Parathyroid adenoma (tissue), 2 donors: Measurements from ENCODE around the gene GPC6.

ENCODE experiments used
- H2AFZ ChIP-seq: fragments of 300-600 bp; sonication (generic); one replicate; pipeline ENCODE4 v1.7.0; 2017; ENCODE audit warnings: antibody characterized with exemption, mild to moderate bottlenecking
- H3K27ac ChIP-seq: fragments of 300-600 bp; sonication (generic); one replicate; pipeline ENCODE4 v1.7.0; 2017
- H3K27me3 ChIP-seq: fragments of 300-600 bp; sonication (generic); one replicate; pipeline ENCODE4 v1.7.0; 2017; ENCODE audit warnings: low read length; ENCODE audit not compliant: control insufficient read depth, insufficient read depth
- H3K36me3 ChIP-seq: fragments of 300-600 bp; sonication (generic); one replicate; pipeline ENCODE4 v1.7.0; 2017; ENCODE audit warnings: low read length; ENCODE audit not compliant: control insufficient read depth, insufficient read depth
- H3K4me1 ChIP-seq: fragments of 300-600 bp; sonication (generic); one replicate; pipeline ENCODE4 v1.7.0; 2017; ENCODE audit warnings: control low read depth
- H3K4me2 ChIP-seq: fragments of 300-600 bp; sonication (generic); one replicate; pipeline ENCODE4 v1.7.0; 2017; ENCODE audit warnings: low read length
- H3K4me3 ChIP-seq: fragments of 300-600 bp; sonication (generic); one replicate; pipeline ENCODE4 v1.7.0; 2017; ENCODE audit warnings: low read depth, low read length
- H3K79me2 ChIP-seq: fragments of 300-600 bp; sonication (generic); one replicate; pipeline ENCODE4 v1.7.0; 2017; ENCODE audit warnings: control low read depth
- H3K9ac ChIP-seq: fragments of 300-600 bp; sonication (generic); one replicate; pipeline ENCODE4 v1.7.0; 2017; ENCODE audit warnings: mild to moderate bottlenecking
- H3K9me3 ChIP-seq: fragments of 300-600 bp; sonication (generic); one replicate; pipeline ENCODE4 v1.7.0; 2017; ENCODE audit warnings: low read length; ENCODE audit not compliant: control insufficient read depth
- TF ChIP-seq, protein P1 (sequence below): fragments of 300-600 bp; sonication (generic); IDR thresholded peaks from one replicate; pipeline ENCODE4 v1.7.0; 2017; ENCODE audit warnings: antibody characterized with exemption, mild to moderate bottlenecking
- donor health status: primary hyperparathyroidism.

Gene GPC6

GRCh38 chr13:93889430-93889951 lies 662.9 kb downstream of the GPC6 start:
- H3K79me2 ChIP-seq = no peaks in the 10 kb centered on the region
- no peaks in the 10 kb centered on the region for H3K36me3 ChIP-seq
- no peaks in the 10 kb centered on the region for H3K27me3 ChIP-seq
- H3K9me3 ChIP-seq = no peaks in the 10 kb centered on the region
- no peak overlapping the region for H3K4me2 ChIP-seq
- TF ChIP-seq, protein P1, sequence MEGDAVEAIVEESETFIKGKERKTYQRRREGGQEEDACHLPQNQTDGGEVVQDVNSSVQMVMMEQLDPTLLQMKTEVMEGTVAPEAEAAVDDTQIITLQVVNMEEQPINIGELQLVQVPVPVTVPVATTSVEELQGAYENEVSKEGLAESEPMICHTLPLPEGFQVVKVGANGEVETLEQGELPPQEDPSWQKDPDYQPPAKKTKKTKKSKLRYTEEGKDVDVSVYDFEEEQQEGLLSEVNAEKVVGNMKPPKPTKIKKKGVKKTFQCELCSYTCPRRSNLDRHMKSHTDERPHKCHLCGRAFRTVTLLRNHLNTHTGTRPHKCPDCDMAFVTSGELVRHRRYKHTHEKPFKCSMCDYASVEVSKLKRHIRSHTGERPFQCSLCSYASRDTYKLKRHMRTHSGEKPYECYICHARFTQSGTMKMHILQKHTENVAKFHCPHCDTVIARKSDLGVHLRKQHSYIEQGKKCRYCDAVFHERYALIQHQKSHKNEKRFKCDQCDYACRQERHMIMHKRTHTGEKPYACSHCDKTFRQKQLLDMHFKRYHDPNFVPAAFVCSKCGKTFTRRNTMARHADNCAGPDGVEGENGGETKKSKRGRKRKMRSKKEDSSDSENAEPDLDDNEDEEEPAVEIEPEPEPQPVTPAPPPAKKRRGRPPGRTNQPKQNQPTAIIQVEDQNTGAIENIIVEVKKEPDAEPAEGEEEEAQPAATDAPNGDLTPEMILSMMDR = no peak
- H3K27ac ChIP-seq = no peak overlapping the region
- H3K9ac ChIP-seq = no peak overlapping the region
- H3K4me1 ChIP-seq = no peaks in the 10 kb centered on the region
- H2AFZ ChIP-seq = no peak overlapping the region
- H3K4me3 ChIP-seq = no peak overlapping the region

GRCh38 chr13:93899981-93900380 lies 673.4 kb downstream of the GPC6 start:
- TF ChIP-seq, protein P1 = no peak
- no peak overlapping the region for H3K9ac ChIP-seq
- no peak overlapping the region for H3K4me2 ChIP-seq
- H3K36me3 ChIP-seq = no peaks in the 10 kb centered on the region
- no peaks in the 10 kb centered on the region for H3K79me2 ChIP-seq
- no peaks in the 10 kb centered on the region for H3K9me3 ChIP-seq
- H3K4me3 ChIP-seq = no peak overlapping the region
- H3K4me1 ChIP-seq = no peaks in the 10 kb centered on the region
- H3K27me3 ChIP-seq = no peaks in the 10 kb centered on the region
- no peak overlapping the region for H2AFZ ChIP-seq
- no peak overlapping the region for H3K27ac ChIP-seq

- Histone ChIP-seq H2AFZ (no peak overlapping the region), H3K79me2 (no peaks in the 10 kb centered on the region), H3K9ac (no peak overlapping the region), H3K9me3 (no peaks in the 10 kb centered on the region), H3K4me2 (no peak overlapping the region), H3K27ac (no peak overlapping the region), H3K27me3 (no peaks in the 10 kb centered on the region), H3K4me3 (no peak overlapping the region), H3K4me1 (no peaks in the 10 kb centered on the region), H3K36me3 (no peaks in the 10 kb centered on the region)
- TF ChIP-seq, protein P1 = no peak
Measured at GRCh38 chr13:93900731-93901130, 674.1 kb downstream of the GPC6 start.

DNA sequence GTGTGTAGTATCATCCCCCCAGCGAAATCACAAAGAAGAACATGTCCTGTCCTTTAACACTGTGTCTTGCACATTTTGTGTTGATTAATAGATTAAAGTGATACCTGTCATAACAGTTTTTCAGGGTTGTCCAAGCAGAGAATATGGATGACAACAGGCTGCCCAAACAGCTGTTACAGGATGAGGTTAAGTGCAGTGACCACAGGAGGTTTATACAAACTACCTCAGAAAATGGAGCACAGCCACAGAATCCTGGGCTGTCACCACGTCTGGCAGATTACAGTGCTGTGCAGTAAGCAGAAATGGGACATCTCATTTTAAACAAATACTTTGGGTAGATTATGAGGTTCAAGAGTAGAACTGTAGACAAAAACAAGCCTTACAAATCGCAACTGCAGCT lies 677.3 kb downstream of the GPC6 start:
- Histone ChIP-seq H3K9me3 (no peaks in the 10 kb centered on the region), H3K4me2 (no peak overlapping the region), H3K4me1 (no peaks in the 10 kb centered on the region), H3K9ac (no peak overlapping the region), H3K4me3 (no peak overlapping the region), H3K36me3 (no peaks in the 10 kb centered on the region), H3K79me2 (no peaks in the 10 kb centered on the region), H3K27ac (no peak overlapping the region), H3K27me3 (no peaks in the 10 kb centered on the region), H2AFZ (no peak overlapping the region)
- TF ChIP-seq, protein P1 = no peak

- H3K4me3 ChIP-seq = no peak overlapping the region
- H3K4me2 ChIP-seq = no peak overlapping the region
- no peak overlapping the region for H3K27ac ChIP-seq
- H3K79me2 ChIP-seq = no peaks in the 10 kb centered on the region
- no peaks in the 10 kb centered on the region for H3K36me3 ChIP-seq
- H2AFZ ChIP-seq = no peak overlapping the region
- no peaks in the 10 kb centered on the region for H3K4me1 ChIP-seq
- H3K27me3 ChIP-seq = no peaks in the 10 kb centered on the region
- TF ChIP-seq, protein P1 = no peak
- H3K9me3 ChIP-seq = no peaks in the 10 kb centered on the region
- no peak overlapping the region for H3K9ac ChIP-seq
Measured at GRCh38 chr13:93915269-93915809, 688.7 kb downstream of the GPC6 start.
